Ovary (tissue), 9 donors: ENCODE measurements around the gene FABP6. TPM values are rescaled to one million over a fixed set of nuclear protein-coding genes. Genes with fewer than 3 reads are reported as not detected.

ENCODE experiments used
- DNase-seq, 5 donors: peaks; one replicate each; pipeline ENCODE4 v3.0.0-alpha.2; 2019 to 2020
- H3K27ac ChIP-seq, 2 donors: fragments of 200-600 bp; one replicate each; pipeline versions ENCODE4 v1.5.1 to v1.8.0; 2019 to 2022
- H3K27me3 ChIP-seq: fragments of 200-600 bp; one replicate; pipeline ENCODE4 v1.8.0; 2022
- H3K36me3 ChIP-seq: fragments of 200-600 bp; sonication (generic); one replicate; pipeline ENCODE4 v1.5.1; 2019
- H3K4me1 ChIP-seq: one replicate; pipeline ENCODE4 v1.8.1; 2013; ENCODE audit warnings: mild to moderate bottlenecking, moderate library complexity; ENCODE audit not compliant: insufficient read depth
- H3K4me3 ChIP-seq: fragments of 200-600 bp; sonication (generic); one replicate; pipeline ENCODE4 v1.5.1; 2017
- H3K9me3 ChIP-seq, 2 donors: fragments of 200-600 bp in 1 of 2; sonication (generic) in 1 of 2; one replicate each; pipeline versions ENCODE4 v1.5.1 to v1.8.1; 2013 to 2019; ENCODE audit warnings: mild to moderate bottlenecking in 1 of 2, moderate library complexity in 1 of 2
- EP300 ChIP-seq: sonication (generic); formaldehyde crosslinking; IDR thresholded peaks from one replicate; pipeline ENCODE4 v1.6.1; 2017; ENCODE audit warnings: antibody characterized with exemption
- POLR2A ChIP-seq: fragments of 450-650 bp; IDR thresholded peaks from one replicate; pipeline ENCODE4 v1.6.1; 2017; ENCODE audit warnings: antibody characterized with exemption, mild to moderate bottlenecking, moderate library complexity
- WGBS, 3 donors: extraction: QIAGEN DNeasy Blood & Tissue Kit in 1 of 3; methylation state at CpG; one replicate each; pipeline versions ENCODE4 v1.1.5 to v1.1.7; 2013 to 2017; 5-methylcytosine and 5-hydroxymethylcytosine counted together
- intact Hi-C, 4 donors: fragments of 100-400 bp; cut with DNase I; formaldehyde crosslinking; loops; one replicate each; pipeline versions ENCODE4 v1.11.0 to v1.15.1; 2022 to 2023
- polyA plus RNA-seq, 2 donors: library from polyadenylated mRNA; stranded (reverse); fragments of 200-250 nt in 1 of 2; fragments of 350-450 nt in 1 of 2; fragmentation: Illumina TruSeq in 1 of 2; extraction: RNeasy Lipid Tissue Mini Kit (QIAGEN cat#74804) in 1 of 2; gene quantifications; one replicate each; pipeline ENCODE4 v1.2.3, GENCODE V29; 2013 to 2014
- total RNA-seq, 7 donors: library from RNA; depleted of rRNA in 2 of 7; stranded (reverse); fragments of >200 nt in 2 of 7; fragmentation: NEBNext Ultra II Directional in 3 of 7; extraction: Animal tissue kit (Norgen Biotek cat#: 25700) in 3 of 7; gene quantifications; one replicate each; pipeline versions ENCODE4 v1.1.0 to v1.2.4, GENCODE V29; 2016 to 2023
- TF ChIP-seq, protein P1 (sequence below), 3 donors: fragments of 450-650 bp in 2 of 3; fragments of 200-600 bp in 1 of 3; IDR thresholded peaks; one replicate each; pipeline versions ENCODE4 v1.5.1 to v1.8.0; 2016 to 2022; ENCODE audit warnings: antibody characterized with exemption in 3 of 3, mild to moderate bottlenecking in 1 of 3
- donor health status: DM: no; HTN: no; CAD: no; lungs with moderate emphysema.
- donor health status: DM: no; HTN: no; CAD: no.
- donor health status: Bipolar disorder and iron deficiency.
- donor health status: DM: yes; HTN: yes; CAD: no.
- donor health status: DM: no; HTN: no; CAD: no.
- donor health status: DM: yes; HTN: yes; CAD: no.

Gene FABP6
- total and polyA plus RNA-seq, 9 donors: 0.83 to 10.6 (median 2.8) TPM; not detected in 5

DNA sequence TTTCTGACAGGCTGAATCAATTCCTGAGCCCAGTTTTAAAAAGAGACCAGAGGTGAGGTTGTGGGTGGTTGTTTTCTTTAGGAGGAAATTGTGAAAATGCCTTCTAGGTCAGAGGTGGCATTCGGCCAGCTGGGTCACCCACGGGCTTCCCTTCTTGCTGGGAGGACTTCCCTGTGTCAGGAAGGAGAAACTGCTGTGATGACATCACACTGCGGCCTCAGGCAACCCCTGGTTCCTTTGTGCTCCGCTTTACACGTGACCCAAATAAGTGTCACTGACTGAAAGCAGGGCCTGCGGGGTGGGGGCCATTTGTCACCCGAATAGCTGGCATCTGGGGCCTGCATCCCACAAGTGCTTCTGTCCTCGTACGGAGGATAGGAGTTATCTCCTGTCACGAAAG is 39.7 kb downstream of the FABP6 start:
- intact Hi-C loops: no loop called here
- Histone ChIP-seq H3K27me3 (no peaks in the 10 kb centered on the region), H3K9me3 (no peaks in the 10 kb centered on the region), H3K4me1 (peaks cover 17% of the 10 kb centered on the region), H3K36me3 (no peaks in the 10 kb centered on the region), H3K27ac (peak overlapping the region in 1 of 2 donors; percentile 35), H3K4me3 (no peak overlapping the region)
- peak; percentile 74 to 88 (median 80) for DNase-seq
- WGBS, 3 donors: 40 to 60% (median 56%) methylated on average over 10 of the region's 10 CpGs
- no peak for TF ChIP-seq POLR2A

DNA sequence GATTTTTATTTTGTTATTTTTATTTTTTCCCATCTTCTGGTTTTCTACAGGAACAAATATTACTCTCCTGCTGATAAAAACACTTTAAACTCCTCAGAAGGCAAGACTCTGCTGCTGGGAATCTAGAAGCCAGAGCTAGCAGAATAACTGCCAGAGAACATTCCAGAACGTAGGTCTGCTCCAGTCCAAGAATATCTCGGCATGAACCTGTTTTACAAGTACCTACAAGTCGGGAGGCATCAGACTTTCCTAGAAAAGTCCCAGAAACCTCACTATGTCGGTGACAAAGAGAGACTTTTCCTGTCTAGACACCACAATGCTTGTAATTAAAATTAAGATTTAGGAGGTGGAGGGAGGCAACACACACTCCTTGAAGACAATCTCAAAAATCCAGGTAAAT is 41.4 kb downstream of the FABP6 start:
- 49 to 56% (median 55%) methylated on average over 4 of the region's 4 CpGs for WGBS, 3 donors
- Histone ChIP-seq H3K9me3 (no peaks in the 10 kb centered on the region), H3K4me1 (peaks cover 18% of the 10 kb centered on the region), H3K27ac (no peak overlapping the region), H3K36me3 (no peaks in the 10 kb centered on the region), H3K4me3 (no peak overlapping the region), H3K27me3 (no peaks in the 10 kb centered on the region)
- TF ChIP-seq, protein P1, sequence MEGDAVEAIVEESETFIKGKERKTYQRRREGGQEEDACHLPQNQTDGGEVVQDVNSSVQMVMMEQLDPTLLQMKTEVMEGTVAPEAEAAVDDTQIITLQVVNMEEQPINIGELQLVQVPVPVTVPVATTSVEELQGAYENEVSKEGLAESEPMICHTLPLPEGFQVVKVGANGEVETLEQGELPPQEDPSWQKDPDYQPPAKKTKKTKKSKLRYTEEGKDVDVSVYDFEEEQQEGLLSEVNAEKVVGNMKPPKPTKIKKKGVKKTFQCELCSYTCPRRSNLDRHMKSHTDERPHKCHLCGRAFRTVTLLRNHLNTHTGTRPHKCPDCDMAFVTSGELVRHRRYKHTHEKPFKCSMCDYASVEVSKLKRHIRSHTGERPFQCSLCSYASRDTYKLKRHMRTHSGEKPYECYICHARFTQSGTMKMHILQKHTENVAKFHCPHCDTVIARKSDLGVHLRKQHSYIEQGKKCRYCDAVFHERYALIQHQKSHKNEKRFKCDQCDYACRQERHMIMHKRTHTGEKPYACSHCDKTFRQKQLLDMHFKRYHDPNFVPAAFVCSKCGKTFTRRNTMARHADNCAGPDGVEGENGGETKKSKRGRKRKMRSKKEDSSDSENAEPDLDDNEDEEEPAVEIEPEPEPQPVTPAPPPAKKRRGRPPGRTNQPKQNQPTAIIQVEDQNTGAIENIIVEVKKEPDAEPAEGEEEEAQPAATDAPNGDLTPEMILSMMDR (IDR thresholded peaks at IDR 0.05): no peak
- TF ChIP-seq EP300 (no peak), POLR2A (no peak)
- no peak for DNase-seq
- intact Hi-C loops: no loop called here

DNA sequence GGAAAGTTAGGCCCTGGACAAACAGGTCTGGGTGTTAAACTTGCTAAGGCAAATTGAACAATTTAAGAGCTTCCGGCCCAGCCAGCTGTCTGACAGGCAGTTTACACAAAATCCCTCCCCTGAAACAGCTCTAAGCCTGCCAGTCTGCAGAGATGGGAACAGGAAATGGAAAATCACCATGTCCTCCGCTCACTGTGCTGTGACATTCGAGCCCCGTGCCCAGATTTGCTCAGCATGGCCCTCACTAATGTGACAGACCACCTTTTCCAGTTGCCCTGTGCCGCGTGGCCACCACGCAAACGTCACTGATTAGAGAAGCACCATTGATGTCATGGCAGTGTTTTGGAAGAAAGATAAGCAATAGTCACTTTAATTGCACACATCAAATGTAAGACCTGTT is 42.1 kb downstream of the FABP6 start:
- intact Hi-C loops: no loop called here
- H3K27ac ChIP-seq: no peak overlapping the region

DNA sequence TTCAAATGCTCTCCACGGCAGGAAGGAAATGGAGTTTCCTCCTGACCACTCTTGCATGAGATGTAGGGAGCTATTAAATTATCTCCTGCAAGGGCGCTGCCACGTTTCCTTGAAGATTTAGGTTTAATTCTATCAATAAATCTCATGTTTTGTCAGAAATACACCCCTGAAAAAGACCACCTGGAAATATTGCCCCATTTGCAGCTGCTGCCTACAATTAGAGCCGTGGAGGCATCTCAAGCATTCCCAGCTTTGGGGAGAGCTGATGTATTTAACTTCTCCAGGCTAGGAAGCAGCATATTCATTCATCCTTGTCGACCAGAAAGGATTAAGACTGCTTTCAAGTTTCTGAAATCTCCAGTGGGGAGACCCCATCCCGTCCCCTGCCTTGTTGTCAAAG is 42.5 kb downstream of the FABP6 start:
- Histone ChIP-seq H3K4me1 (peaks cover 12% of the 10 kb centered on the region), H3K36me3 (no peaks in the 10 kb centered on the region), H3K4me3 (no peak overlapping the region), H3K27me3 (no peaks in the 10 kb centered on the region), H3K9me3 (no peaks in the 10 kb centered on the region), H3K27ac (no peak overlapping the region)
- DNase-seq: no peak
- TF ChIP-seq, protein P1 (IDR thresholded peaks at IDR 0.05): no peak
- intact Hi-C loops: no loop called here
- 49 to 65% (median 63%) methylated on average over 6 of the region's 6 CpGs for WGBS, 3 donors

More for the DNA sequence above, 42.1 kb downstream of the FABP6 start:
- TF ChIP-seq, protein P1 (IDR thresholded peaks at IDR 0.05): no peak
- TF ChIP-seq EP300: no peak
- TF ChIP-seq POLR2A: no peak
- no peaks in the 10 kb centered on the region for H3K36me3 ChIP-seq
- no peaks in the 10 kb centered on the region for H3K27me3 ChIP-seq
- 76 to 86% (median 81%) methylated on average over 8 of the region's 8 CpGs for WGBS, 3 donors
- no peak overlapping the region for H3K4me3 ChIP-seq
- peaks cover 16% of the 10 kb centered on the region for H3K4me1 ChIP-seq
- no peaks in the 10 kb centered on the region for H3K9me3 ChIP-seq
- DNase-seq: no peak

DNA sequence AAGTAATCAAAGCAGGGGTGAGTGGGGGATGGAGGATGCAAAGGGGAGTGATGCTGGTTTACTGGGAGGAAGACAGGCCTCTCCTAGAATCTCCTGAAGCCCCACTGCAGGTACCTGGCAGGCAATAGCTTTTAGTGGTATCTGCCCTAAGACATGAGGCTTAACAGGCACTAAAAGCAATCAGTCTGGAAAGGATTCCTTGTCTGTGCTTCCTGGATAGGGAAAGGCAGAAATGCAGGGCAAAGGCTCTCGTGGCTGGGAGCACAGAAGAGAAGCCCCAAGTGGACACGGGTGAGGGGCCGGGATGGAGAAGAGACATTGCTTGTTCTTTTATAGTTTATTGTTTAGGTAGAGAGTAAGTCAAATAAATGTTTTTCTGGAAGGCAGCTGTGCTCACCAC is 43.0 kb downstream of the FABP6 start:
- TF ChIP-seq POLR2A: no peak
- TF ChIP-seq, protein P1 (IDR thresholded peaks at IDR 0.05): no peak
- no peak for TF ChIP-seq EP300
- Histone ChIP-seq H3K36me3 (no peaks in the 10 kb centered on the region), H3K9me3 (no peaks in the 10 kb centered on the region), H3K27ac (no peak overlapping the region), H3K4me1 (peaks cover 11% of the 10 kb centered on the region), H3K4me3 (no peak overlapping the region), H3K27me3 (no peaks in the 10 kb centered on the region)
- DNase-seq: no peak
- 26 to 54% (median 43%) methylated on average over 3 of the region's 3 CpGs for WGBS, 3 donors
- intact Hi-C loops: no loop called here
